ENCODE measurements around the gene RALY.

- TF ChIP-seq SP1 (IDR thresholded peaks at IDR 0.05) = no peak
- no peak for TF ChIP-seq NFRKB (IDR thresholded peaks at IDR 0.05)
- no peak for TF ChIP-seq BHLHE40 (IDR thresholded peaks at IDR 0.05; ENCODE audit: borderline replicate concordance)
- no peak for TF ChIP-seq ZNF384 (IDR thresholded peaks at IDR 0.05)
- no peak for TF ChIP-seq PKNOX1 (IDR thresholded peaks at IDR 0.05)
- TF ChIP-seq FOXM1 (IDR thresholded peaks at IDR 0.05; ENCODE audit: borderline replicate concordance) = no peak
- no peak for TF ChIP-seq FOXK2 (IDR thresholded peaks at IDR 0.05)
- TF ChIP-seq LEF1 (IDR thresholded peaks at IDR 0.05; ENCODE audit: borderline replicate concordance) = no peak
- no peak for TF ChIP-seq HDGF (IDR thresholded peaks at IDR 0.05; ENCODE audit: borderline replicate concordance)
- no peak for TF ChIP-seq CTBP1 (IDR thresholded peaks at IDR 0.05; ENCODE audit: borderline replicate concordance)
These were observed 134.1 kb downstream of the RALY start for GRCh38 chr20:34127792-34128191.
